Stimulated activated CD4-positive, alpha-beta T cell treated with anti-CD3 and anti-CD28 coated beads, Interleukin-4, amount 100 ng/mL, for 1 hour (primary cell): Measurements from ENCODE around the gene SLC39A8.
"Not testable (repeated sequence)": the region's sequence is repeated elsewhere in the genome, so short reads cannot be mapped to it uniquely, and the experiment has no call there.

Experiments
- DNase-seq: peaks from one replicate; pipeline ENCODE4 v3.0.0-alpha.2; 2020

The SLC39A8 gene

GRCh38 chr4:102344954-102345794, at the start of gene SLC39A8:
Gene SLC39A8 (minus strand): TSS chr4:102345482. CDS start chr4:102344662, 820 bp downstream.
- peak; percentile 87 for DNase-seq

- no peak for DNase-seq
Measured at GRCh38 chr4:102392033-102392744, 46.9 kb upstream of the SLC39A8 start.

- DNase-seq, result no peak
Measured at GRCh38 chr4:102390438-102390837, 45.2 kb upstream of the SLC39A8 start.

- DNase-seq, result no peak
Measured at GRCh38 chr4:102388611-102389010, 43.3 kb upstream of the SLC39A8 start.

GRCh38 chr4:102387552-102388150, 42.4 kb upstream of the SLC39A8 start:
- DNase-seq, result no peak

- no peak for DNase-seq
Measured at GRCh38 chr4:102386966-102387365, 41.7 kb upstream of the SLC39A8 start.

GRCh38 chr4:102380253-102380652, 35.0 kb upstream of the SLC39A8 start:
- DNase-seq, result not testable (repeated sequence)

- DNase-seq, result no peak
Measured at GRCh38 chr4:102362922-102363432, 17.7 kb upstream of the SLC39A8 start.

GRCh38 chr4:102358128-102358527, 12.8 kb upstream of the SLC39A8 start:
- no peak for DNase-seq

- DNase-seq, result not testable (repeated sequence)
Measured at GRCh38 chr4:102357637-102358036, 12.4 kb upstream of the SLC39A8 start.

- DNase-seq, result no peak
Measured at GRCh38 chr4:102356562-102357202, 11.4 kb upstream of the SLC39A8 start.

GRCh38 chr4:102355748-102356147, 10.5 kb upstream of the SLC39A8 start:
- DNase-seq, result no peak

- no peak for DNase-seq
Measured at GRCh38 chr4:102354671-102355454, 9.6 kb upstream of the SLC39A8 start.

- no peak for DNase-seq
Measured at GRCh38 chr4:102352781-102353180, 7.5 kb upstream of the SLC39A8 start.

- DNase-seq, result no peak
Measured at GRCh38 chr4:102350634-102351033, 5.4 kb upstream of the SLC39A8 start.

- no peak for DNase-seq
Measured at GRCh38 chr4:102348701-102349100, 3.4 kb upstream of the SLC39A8 start.

- DNase-seq, result no peak
Measured at GRCh38 chr4:102345795-102346100, 466 bp upstream of the SLC39A8 start.

- peak; percentile 66 for DNase-seq
Measured at GRCh38 chr4:102344520-102344953, 745 bp downstream of the SLC39A8 start.

- peak; percentile 74 for DNase-seq
Measured at GRCh38 chr4:102343964-102344519, 1.2 kb downstream of the SLC39A8 start.

GRCh38 chr4:102342404-102343074, 2.7 kb downstream of the SLC39A8 start:
- no peak for DNase-seq

- DNase-seq, result no peak
Measured at GRCh38 chr4:102341201-102341600, 4.1 kb downstream of the SLC39A8 start.
